Right atrium auricular region (tissue), 2 donors: Measurements from ENCODE around the gene KCTD8. TPM values are rescaled to one million over a fixed set of nuclear protein-coding genes. Genes with fewer than 3 reads are reported as not detected.
A peak's percentile ranks its signal among the peaks of the same experiment; 100 is the strongest.

ENCODE experiments used
- DNase-seq: peaks from one replicate; pipeline ENCODE4 v3.0.0-alpha.2; 2019; ENCODE audit warnings: low spot score
- H3K27ac ChIP-seq, 2 donors: fragments of 200-600 bp; sonication (generic); 1 replicate in 1 of 2; 2 replicates in 1 of 2; pipeline ENCODE4 v1.5.1; 2016 to 2019
- H3K27me3 ChIP-seq, 2 donors: fragments of 200-600 bp; sonication (generic); one replicate each; pipeline versions ENCODE4 v1.5.1 to v1.6.0; 2017 to 2019
- H3K36me3 ChIP-seq: fragments of 200-600 bp; sonication (generic); one replicate; pipeline ENCODE4 v1.5.1; 2016
- H3K4me1 ChIP-seq, 2 donors: fragments of 200-600 bp; sonication (generic); one replicate each; pipeline versions ENCODE4 v1.5.1 to v1.6.0; 2017 to 2019
- H3K4me3 ChIP-seq, 2 donors: fragments of 200-600 bp; sonication (generic); 1 replicate in 1 of 2; 2 replicates in 1 of 2; pipeline ENCODE4 v1.5.1; 2017 to 2019; ENCODE audit warnings: mild to moderate bottlenecking in 1 of 2, moderate library complexity in 1 of 2
- H3K9me3 ChIP-seq, 2 donors: fragments of 200-600 bp; sonication (generic); one replicate each; pipeline ENCODE4 v1.5.1; 2019
- CTCF ChIP-seq, 2 donors: fragments of 200-600 bp; sonication (generic); IDR thresholded peaks; one replicate each; pipeline ENCODE4 v1.5.1; 2019; ENCODE audit warnings: antibody characterized with exemption in 2 of 2
- total RNA-seq, 2 donors: library from RNA; depleted of rRNA; stranded (reverse); fragments of >200 nt; gene quantifications; one replicate each; pipeline ENCODE4 v1.1.0, GENCODE V29; 2016

KCTD8 gene
- total RNA-seq, 2 donors from 2014 or later = 0.74 to 1.0 TPM

GRCh38 chr4:44434247-44434646 lies 14.4 kb downstream of the KCTD8 start:
- no peak for DNase-seq
- H3K9me3 ChIP-seq = no peaks in the 10 kb centered on the region
- no peak for TF ChIP-seq CTCF (IDR thresholded peaks at IDR 0.05)
- H3K4me3 ChIP-seq = no peak overlapping the region
- no peaks in the 10 kb centered on the region for H3K36me3 ChIP-seq
- no peaks in the 10 kb centered on the region for H3K27me3 ChIP-seq
- no peak overlapping the region for H3K27ac ChIP-seq
- H3K4me1 ChIP-seq = no peaks in the 10 kb centered on the region

- H3K27me3 ChIP-seq = no peaks in the 10 kb centered on the region
- peak in 1 of 2 donors; percentile 27 for TF ChIP-seq CTCF (IDR thresholded peaks at IDR 0.05)
- no peak overlapping the region for H3K27ac ChIP-seq
- DNase-seq = no peak
- no peaks in the 10 kb centered on the region for H3K36me3 ChIP-seq
- H3K9me3 ChIP-seq = no peaks in the 10 kb centered on the region
- H3K4me3 ChIP-seq = no peak overlapping the region
- no peaks in the 10 kb centered on the region for H3K4me1 ChIP-seq
Measured at GRCh38 chr4:44425614-44426208, 22.9 kb downstream of the KCTD8 start.

GRCh38 chr4:44422912-44423311 lies 25.7 kb downstream of the KCTD8 start:
- Histone ChIP-seq H3K36me3 (no peaks in the 10 kb centered on the region), H3K4me1 (no peaks in the 10 kb centered on the region), H3K4me3 (no peak overlapping the region), H3K27ac (no peak overlapping the region), H3K9me3 (no peaks in the 10 kb centered on the region), H3K27me3 (no peaks in the 10 kb centered on the region)
- TF ChIP-seq CTCF (IDR thresholded peaks at IDR 0.05) = no peak
- no peak for DNase-seq

- TF ChIP-seq CTCF (IDR thresholded peaks at IDR 0.05) = no peak
- Histone ChIP-seq H3K27ac (no peak overlapping the region), H3K4me1 (no peaks in the 10 kb centered on the region), H3K9me3 (no peaks in the 10 kb centered on the region), H3K36me3 (no peaks in the 10 kb centered on the region), H3K27me3 (no peaks in the 10 kb centered on the region), H3K4me3 (no peak overlapping the region)
- DNase-seq = no peak
Measured at GRCh38 chr4:44421330-44422065, 27.1 kb downstream of the KCTD8 start.

- no peak for TF ChIP-seq CTCF (IDR thresholded peaks at IDR 0.05)
- Histone ChIP-seq H3K36me3 (no peaks in the 10 kb centered on the region), H3K4me3 (no peak overlapping the region)
Measured at GRCh38 chr4:44415251-44415650, 33.4 kb downstream of the KCTD8 start.

More at GRCh38 chr4:44415251-44415650, 33.4 kb downstream of the KCTD8 start:
- Histone ChIP-seq H3K27ac (no peak overlapping the region), H3K9me3 (no peaks in the 10 kb centered on the region), H3K27me3 (no peaks in the 10 kb centered on the region), H3K4me1 (no peaks in the 10 kb centered on the region)
- no peak for DNase-seq
